Erythroblast (primary cell): ENCODE results near the gene RENBP.

ENCODE experiments used
- GATA1 ChIP-seq: IDR thresholded peaks from 2 replicates; pipeline ENCODE4 v1.6.1; 2011; ENCODE audit warnings: low read depth, mild to moderate bottlenecking, control low read depth, low read length, moderate library complexity
- POLR2A ChIP-seq: IDR thresholded peaks from 2 replicates; pipeline ENCODE4 v1.6.1; 2011; ENCODE audit warnings: mild to moderate bottlenecking, low read length

DNA sequence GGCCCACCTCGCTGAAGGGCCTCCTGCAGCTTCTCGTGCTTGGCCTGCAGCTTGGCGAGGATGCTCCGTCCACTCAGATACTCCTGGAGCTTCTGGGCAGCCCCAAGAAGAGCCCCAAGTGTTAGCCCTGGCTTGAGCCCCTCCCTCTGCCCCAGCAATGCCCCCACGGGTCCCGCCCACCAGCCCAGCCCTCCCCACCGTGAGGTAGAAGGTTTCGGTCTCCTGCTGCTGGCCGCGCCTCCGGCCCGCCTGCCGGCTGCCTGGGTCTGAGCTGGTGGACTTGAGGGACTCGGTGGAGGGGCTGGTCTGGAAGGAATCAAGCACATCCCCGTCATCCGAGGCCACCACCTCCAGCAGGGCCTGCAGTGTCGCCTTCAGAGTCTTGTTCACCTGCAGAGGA lies 31.2 kb downstream of the RENBP start:
- TF ChIP-seq POLR2A, result no peak
- no peak for TF ChIP-seq GATA1
